ENCODE data around the gene FMN1. TPM values are rescaled to one million over a fixed set of nuclear protein-coding genes. Genes with fewer than 3 reads are reported as not detected.
A peak's percentile ranks its signal among the peaks of the same experiment; 100 is the strongest.

FMN1 gene
- total and polyA plus RNA-seq, 2 experiments from 2014 or later = 0.93 to 2.2 TPM

- DNase-seq = no peak
- Histone ChIP-seq H2AFZ (no peak overlapping the region), H3K27me3 (replicated peaks; ENCODE audit: insufficient read depth) (no peaks in the 10 kb centered on the region), H4K20me1 (ENCODE audit: insufficient read depth) (no peaks in the 10 kb centered on the region), H3K79me2 (ENCODE audit: insufficient read depth) (no peaks in the 10 kb centered on the region), H3K36me3 (ENCODE audit: low read depth) (no peaks in the 10 kb centered on the region), H3K9ac (no peak overlapping the region), H3K4me3 (no peak overlapping the region), H3K4me2 (ENCODE audit: unreplicated experiment) (no peak overlapping the region), H3K27ac (no peak overlapping the region), H3K4me1 (ENCODE audit: insufficient read depth) (peaks cover 31% of the 10 kb centered on the region), H3K9me3 (ENCODE audit: low read depth) (no peaks in the 10 kb centered on the region), H3F3A (ENCODE audit: insufficient read depth) (peaks cover 32% of the 10 kb centered on the region), H3K9me2 (ENCODE audit: insufficient read depth) (no peaks in the 10 kb centered on the region)
- TF ChIP-seq EZH2phosphoT487 (IDR thresholded peaks at IDR 0.05; ENCODE audit: insufficient read depth, low read depth) (no peak), EZH2 (IDR thresholded peaks at IDR 0.05; ENCODE audit: insufficient read depth, poor library complexity, severe bottlenecking) (no peak)
- WGBS, 2 experiments (ENCODE audit: low coverage in 1 of 2, low lambda C conversion rate in 2 of 2, missing lambda C conversion rate in 2 of 2) = 88 to 94% methylated on average over 3 of the region's 3 CpGs
- in situ Hi-C loops (cut with MboI) = no loop called here
These were observed 182.5 kb downstream of the FMN1 start for GRCh38 chr15:33011976-33012375.

GRCh38 chr15:33009603-33010002 is 184.9 kb downstream of the FMN1 start:
- no peak overlapping the region for H3K4me2 ChIP-seq (ENCODE audit: unreplicated experiment)
- DNase-seq = no peak

DNA sequence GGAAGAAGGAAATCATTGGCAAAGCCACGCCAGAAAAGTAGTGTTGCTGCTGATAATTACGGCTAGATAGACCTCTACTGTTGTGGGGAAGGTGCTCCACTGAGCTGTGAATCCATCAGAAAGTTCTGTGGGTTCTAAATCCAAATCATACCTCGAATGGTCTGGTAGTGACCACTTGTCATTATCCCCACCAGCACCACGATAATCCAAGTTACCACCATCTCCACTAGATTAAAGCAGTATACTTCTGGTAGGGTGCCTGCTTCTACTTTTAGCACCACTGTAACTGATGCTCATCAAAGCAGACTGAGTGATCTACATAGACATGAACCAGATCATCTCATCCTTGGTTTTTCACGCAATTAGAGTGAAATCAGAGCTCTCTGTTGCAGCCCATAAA is 185.5 kb downstream of the FMN1 start:
- TF ChIP-seq EZH2 (IDR thresholded peaks at IDR 0.05; ENCODE audit: insufficient read depth, poor library complexity, severe bottlenecking) = no peak
- no peak for TF ChIP-seq EZH2phosphoT487 (IDR thresholded peaks at IDR 0.05; ENCODE audit: insufficient read depth, low read depth)
- Histone ChIP-seq H3K4me2 (ENCODE audit: unreplicated experiment) (no peak overlapping the region), H3K79me2 (ENCODE audit: insufficient read depth) (no peaks in the 10 kb centered on the region), H3F3A (ENCODE audit: insufficient read depth) (peaks cover 21% of the 10 kb centered on the region), H3K9ac (no peak overlapping the region), H3K4me3 (no peak overlapping the region), H3K9me3 (ENCODE audit: low read depth) (no peaks in the 10 kb centered on the region), H3K9me2 (ENCODE audit: insufficient read depth) (no peaks in the 10 kb centered on the region), H3K27me3 (replicated peaks; ENCODE audit: insufficient read depth) (peaks cover 4% of the 10 kb centered on the region; the same call in 1 of the 2 replicates), H3K4me1 (ENCODE audit: insufficient read depth) (peaks cover 28% of the 10 kb centered on the region), H4K20me1 (ENCODE audit: insufficient read depth) (no peaks in the 10 kb centered on the region), H2AFZ (no peak overlapping the region), H3K27ac (no peak overlapping the region), H3K36me3 (ENCODE audit: low read depth) (no peaks in the 10 kb centered on the region)
- no peak for DNase-seq
- WGBS, 2 experiments (ENCODE audit: low coverage in 1 of 2, low lambda C conversion rate in 2 of 2, missing lambda C conversion rate in 2 of 2) = 56 to 58% methylated on average over 5 of the region's 5 CpGs
- in situ Hi-C loops (cut with MboI) = no loop called here

More at GRCh38 chr15:33009603-33010002, 184.9 kb downstream of the FMN1 start:
- Histone ChIP-seq H3K9ac (no peak overlapping the region), H3K36me3 (ENCODE audit: low read depth) (no peaks in the 10 kb centered on the region), H3K4me1 (ENCODE audit: insufficient read depth) (peaks cover 31% of the 10 kb centered on the region), H3K9me3 (ENCODE audit: low read depth) (no peaks in the 10 kb centered on the region), H4K20me1 (ENCODE audit: insufficient read depth) (no peaks in the 10 kb centered on the region), H3F3A (ENCODE audit: insufficient read depth) (peaks cover 27% of the 10 kb centered on the region), H2AFZ (no peak overlapping the region), H3K27me3 (replicated peaks; ENCODE audit: insufficient read depth) (peaks cover 4% of the 10 kb centered on the region; the same call in 1 of the 2 replicates), H3K9me2 (ENCODE audit: insufficient read depth) (no peaks in the 10 kb centered on the region), H3K79me2 (ENCODE audit: insufficient read depth) (no peaks in the 10 kb centered on the region), H3K27ac (no peak overlapping the region), H3K4me3 (no peak overlapping the region)
- 84 to 91% methylated on average over 4 of the region's 4 CpGs for whole genome bisulfite sequencing, 2 experiments (ENCODE audit: low coverage in 1 of 2, low lambda C conversion rate in 2 of 2, missing lambda C conversion rate in 2 of 2)
- in situ Hi-C loops (cut with MboI) = no loop called here
- TF ChIP-seq EZH2phosphoT487 (IDR thresholded peaks at IDR 0.05; ENCODE audit: insufficient read depth, low read depth) (no peak), EZH2 (IDR thresholded peaks at IDR 0.05; ENCODE audit: insufficient read depth, poor library complexity, severe bottlenecking) (no peak)

- Histone ChIP-seq H3K4me1 (ENCODE audit: insufficient read depth) (peaks cover 22% of the 10 kb centered on the region), H3K79me2 (ENCODE audit: insufficient read depth) (no peaks in the 10 kb centered on the region), H2AFZ (no peak overlapping the region), H3K27ac (no peak overlapping the region), H3K4me3 (no peak overlapping the region), H3K4me2 (ENCODE audit: unreplicated experiment) (peak overlapping the region; percentile 49), H3K9ac (0 out of 2 replicates have a peak overlapping the region, but pooled peaks have one; percentile 1), H3K36me3 (ENCODE audit: low read depth) (no peaks in the 10 kb centered on the region), H3K27me3 (replicated peaks; ENCODE audit: insufficient read depth) (peaks cover 4% of the 10 kb centered on the region; the same call in 1 of the 2 replicates), H4K20me1 (ENCODE audit: insufficient read depth) (no peaks in the 10 kb centered on the region), H3K9me3 (ENCODE audit: low read depth) (no peaks in the 10 kb centered on the region), H3K9me2 (ENCODE audit: insufficient read depth) (no peaks in the 10 kb centered on the region), H3F3A (ENCODE audit: insufficient read depth) (peaks cover 16% of the 10 kb centered on the region)
- WGBS, 2 experiments (ENCODE audit: low coverage in 1 of 2, low lambda C conversion rate in 2 of 2, missing lambda C conversion rate in 2 of 2) = 9 to 12% methylated on average over 3 of the region's 3 CpGs
- no peak for TF ChIP-seq EZH2 (IDR thresholded peaks at IDR 0.05; ENCODE audit: insufficient read depth, poor library complexity, severe bottlenecking)
- no peak for TF ChIP-seq EZH2phosphoT487 (IDR thresholded peaks at IDR 0.05; ENCODE audit: insufficient read depth, low read depth)
- in situ Hi-C loops (cut with MboI) = no loop called here
- DNase-seq = peak; percentile 66
These were observed 186.1 kb downstream of the FMN1 start for GRCh38 chr15:33008284-33008995.
